Activated CD8-positive, alpha-beta memory T cell treated with anti-CD3 and anti-CD28 coated beads for 36 hours (primary cell): ENCODE data around the gene SF3B2. TPM values are rescaled to one million over a fixed set of nuclear protein-coding genes. Genes with fewer than 3 reads are reported as not detected.
"Not testable (repeated sequence)": the region's sequence is repeated elsewhere in the genome, so short reads cannot be mapped to it uniquely, and the experiment has no call there.

ENCODE experiments used
- CTCF ChIA-PET: fragments of 350-600 bp; sonication (Branson Sonifier 250); formaldehyde crosslinking; loops from one replicate; lab custom pipeline; 2021; ENCODE audit warnings: antibody characterized with exemption; lab: Charles Lee
- POLR2A ChIA-PET: fragments of 350-600 bp; sonication (Branson Sonifier 250); formaldehyde crosslinking; loops from one replicate; lab custom pipeline; 2021; ENCODE audit warnings: antibody characterized with exemption; lab: Charles Lee
- total RNA-seq, 2 experiments: library from RNA; stranded (reverse); gene quantifications; one replicate each; pipeline ENCODE4 v1.2.3, GENCODE V29; 2021

The SF3B2 gene
- total RNA-seq, 2 experiments from 2014 or later = 259 to 261 TPM

DNA sequence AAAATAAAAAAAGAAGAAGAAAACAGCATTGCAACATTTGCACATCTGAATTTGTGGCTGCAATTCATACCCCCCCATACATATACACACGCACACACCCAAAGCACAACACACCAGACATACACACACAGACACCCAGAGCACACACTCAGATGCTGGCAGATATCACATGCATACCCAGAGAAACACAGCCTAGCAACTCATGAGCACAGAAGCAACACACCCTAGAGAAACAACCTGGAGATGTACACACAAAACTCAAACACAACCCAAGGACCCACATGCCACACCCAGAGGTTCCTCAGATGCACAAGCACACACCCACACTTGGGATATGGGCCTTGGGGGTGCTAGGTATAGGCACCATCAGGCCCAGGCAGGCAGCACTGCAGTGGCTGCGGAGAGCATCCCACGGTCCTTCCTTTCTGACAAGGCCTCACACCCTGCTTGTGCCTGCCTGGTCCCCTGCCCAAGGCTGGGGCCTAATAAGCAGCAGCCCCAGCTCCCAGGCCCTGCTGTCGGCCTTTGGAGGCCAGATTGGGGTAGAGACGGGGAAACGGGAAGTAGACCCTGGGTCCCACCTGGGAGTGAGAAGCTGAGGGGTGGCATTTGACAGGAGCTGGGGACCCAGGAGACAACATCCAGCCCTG, 37.2 kb upstream of the SF3B2 start:
- ChIA-PET POLR2A (no interaction called here), CTCF (interaction anchor here (0.7 to 3.5 kb wide), 3 partner anchors 8 to 141 kb away, joined by 3 to 17 read pairs (median 3); no protein-coding TSS in a partner anchor)

GRCh38 chr11:66015454-66015881, 36.7 kb upstream of the SF3B2 start:
- CTCF ChIA-PET = no interaction called here
- POLR2A ChIA-PET = no interaction called here

DNA sequence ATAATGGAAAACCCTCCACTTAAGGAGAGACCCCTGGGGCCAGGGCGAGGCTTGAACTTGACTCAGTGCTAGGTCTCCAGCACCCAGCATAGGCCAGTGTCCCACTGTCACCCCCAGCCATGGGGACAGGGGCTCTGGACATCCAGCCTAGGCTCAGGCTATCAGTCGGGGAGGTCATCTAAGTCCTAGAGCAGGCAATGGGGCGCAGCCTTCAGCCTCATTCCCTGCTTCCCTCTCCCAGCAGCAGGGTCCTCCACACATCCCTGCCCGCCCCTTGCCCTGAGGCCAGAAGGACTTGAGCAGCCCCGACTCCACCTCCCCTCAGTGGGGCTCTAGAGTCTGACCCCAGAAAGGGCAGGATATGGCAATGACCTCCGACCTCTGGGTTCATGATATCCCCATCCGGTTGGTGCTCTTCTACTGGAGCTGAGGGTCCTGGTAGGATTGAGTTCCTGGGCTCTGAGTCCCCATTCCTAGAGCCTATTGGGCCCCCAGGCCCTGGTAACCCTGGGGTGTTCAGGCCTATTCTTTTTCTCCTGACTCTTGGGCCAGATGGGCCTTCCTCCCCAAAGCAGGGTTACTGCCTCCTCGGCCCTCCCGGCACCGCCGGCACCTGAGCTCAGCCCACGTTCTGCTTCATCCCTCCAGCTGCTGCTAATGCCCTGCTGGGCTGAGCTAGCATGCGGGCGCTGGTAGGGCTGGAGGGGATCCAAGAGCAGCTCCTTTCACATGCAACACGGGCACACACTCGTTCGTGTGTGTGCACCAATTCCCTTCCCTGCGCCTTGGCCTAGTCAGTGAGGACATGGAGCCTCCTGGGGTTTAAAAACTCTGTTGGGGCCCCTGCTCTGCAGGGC, 36.0 kb upstream of the SF3B2 start:
- POLR2A ChIA-PET = no interaction called here
- CTCF ChIA-PET = no interaction called here

GRCh38 chr11:66016793-66017177, 35.4 kb upstream of the SF3B2 start:
- CTCF ChIA-PET = no interaction called here
- POLR2A ChIA-PET = no interaction called here

GRCh38 chr11:66017321-66017720, 34.8 kb upstream of the SF3B2 start:
- POLR2A ChIA-PET = no interaction called here
- CTCF ChIA-PET = interaction anchor here (0.7 to 1.1 kb wide), 3 partner anchors 24 to 168 kb away, joined by 3 read pairs; no protein-coding TSS in a partner anchor

- POLR2A ChIA-PET = no interaction called here
- CTCF ChIA-PET = interaction anchor here (0.6 kb wide), 1 partner anchor 122 kb away, joined by 3 read pairs; no protein-coding TSS in a partner anchor
These were observed 32.0 kb upstream of the SF3B2 start for GRCh38 chr11:66020212-66020611.

DNA sequence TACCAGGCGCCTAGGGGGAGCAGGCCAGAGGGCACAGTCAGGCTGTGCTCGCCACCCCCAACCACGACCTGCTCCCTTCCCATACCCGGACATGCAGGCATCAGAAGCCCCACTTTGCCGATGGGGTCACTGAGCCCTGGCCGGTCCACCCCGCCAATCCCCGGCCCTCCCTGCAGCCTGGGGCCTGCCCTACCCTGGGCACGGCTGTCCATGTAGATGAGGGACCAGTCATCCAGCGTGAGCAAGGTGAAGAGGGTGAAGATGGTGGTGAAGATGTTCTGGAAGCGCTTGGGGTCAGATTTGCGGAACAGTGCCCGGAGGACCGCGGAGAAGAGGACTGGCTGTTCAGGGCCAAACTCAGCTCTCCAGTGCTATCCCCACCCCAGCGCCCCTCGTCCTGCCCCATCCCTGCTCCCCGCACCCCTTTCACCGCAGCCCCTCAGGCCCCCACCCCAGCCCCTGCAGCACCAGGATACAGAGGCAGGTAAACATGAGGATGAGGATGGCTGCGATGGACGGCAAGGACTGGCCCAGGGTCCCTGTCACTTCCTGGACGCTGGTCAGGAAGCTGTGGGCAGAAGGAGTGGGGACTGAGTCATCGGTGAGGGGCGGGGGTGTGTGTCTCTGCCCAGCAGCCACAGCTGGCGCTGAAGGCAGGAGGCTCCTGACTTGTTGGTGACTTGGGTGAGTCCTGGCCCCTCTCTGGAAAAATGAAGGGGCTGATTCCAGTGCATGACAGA, 31.4 kb upstream of the SF3B2 start:
- POLR2A ChIA-PET = no interaction called here
- CTCF ChIA-PET = interaction anchor here (0.6 to 2.8 kb wide), 4 partner anchors 12 to 123 kb away, joined by 3 to 18 read pairs (median 10); no protein-coding TSS in a partner anchor

DNA sequence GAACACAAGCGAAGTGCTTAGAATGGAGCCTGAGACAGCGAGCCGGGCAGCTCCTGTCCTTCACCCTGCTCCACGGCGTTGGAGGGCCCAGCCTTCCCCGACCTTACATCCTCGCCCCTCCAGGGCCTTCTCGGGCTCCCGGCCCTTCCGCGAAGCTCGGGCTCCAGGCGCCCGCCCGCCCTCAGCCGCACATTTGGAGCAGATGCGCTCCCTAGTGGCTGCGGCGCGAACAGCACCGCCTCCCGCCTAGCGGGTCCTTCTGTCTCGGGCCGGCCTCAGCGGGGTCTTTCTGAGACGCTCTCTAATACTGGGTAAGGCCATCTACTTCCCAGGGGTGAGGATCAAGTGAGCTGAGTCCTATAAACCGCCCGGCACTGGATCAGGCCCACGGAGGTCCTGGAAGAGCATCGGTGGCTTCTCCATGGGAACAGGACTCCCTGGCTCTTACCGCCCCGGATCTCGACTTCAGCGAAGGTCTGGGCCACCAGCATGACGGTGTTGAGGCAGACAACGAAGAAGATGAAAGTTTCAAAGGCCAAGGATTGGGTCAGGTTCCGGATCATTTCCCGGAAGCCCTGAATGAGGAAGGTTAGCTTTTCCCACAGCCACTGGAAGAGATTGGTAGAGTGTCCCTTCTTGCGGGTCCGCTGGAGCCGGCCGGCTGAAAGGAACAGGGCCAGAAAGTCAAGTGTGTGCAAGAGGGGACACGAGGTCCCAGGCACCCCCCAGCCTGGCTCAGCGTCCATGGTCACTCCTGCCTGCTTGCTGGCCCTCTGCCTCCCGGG, 29.6 kb upstream of the SF3B2 start:
- POLR2A ChIA-PET = interaction anchor here (0.6 kb wide), 1 partner anchor 311 kb away, joined by 3 read pairs; the partner anchor contains the start of gene KAT5
- CTCF ChIA-PET = interaction anchor here (0.5 to 2.8 kb wide), 27 partner anchors 9 to 1527 kb away, joined by 3 to 18 read pairs (median 4); partner anchors contain the start of genes BANF1, CST6, FIBP and KAT5

DNA sequence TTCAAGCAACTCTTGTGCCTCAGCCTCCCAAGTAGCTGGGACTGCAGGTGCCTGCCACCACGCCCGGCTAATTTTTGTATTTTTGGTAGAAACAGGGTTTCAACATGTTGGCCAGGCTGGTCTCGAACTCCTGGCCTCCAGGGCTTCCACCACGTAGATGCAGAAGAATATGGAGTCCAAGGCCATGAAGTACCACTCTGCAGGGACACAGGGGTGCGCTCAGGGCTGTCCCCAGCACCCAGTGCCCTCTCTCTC, 29.1 kb upstream of the SF3B2 start:
- CTCF ChIA-PET = interaction anchor here (1.0 to 2.8 kb wide), 14 partner anchors 8 to 311 kb away, joined by 3 to 18 read pairs (median 6); partner anchors contain the start of genes CST6, KAT5, MUS81 and SF3B2
- POLR2A ChIA-PET = not testable (repeated sequence)

GRCh38 chr11:66026017-66026529, 26.1 kb upstream of the SF3B2 start, which contains the start of gene CATSPER1:
Gene CATSPER1 (minus strand): TSS chr11:66026479. CDS start chr11:66026379, 100 bp downstream.
- ChIA-PET POLR2A (no interaction called here), CTCF (interaction anchor here (0.6 to 1.2 kb wide), 3 partner anchors 17 to 36 kb away, joined by 3 to 4 read pairs (median 4); no protein-coding TSS in a partner anchor)

DNA sequence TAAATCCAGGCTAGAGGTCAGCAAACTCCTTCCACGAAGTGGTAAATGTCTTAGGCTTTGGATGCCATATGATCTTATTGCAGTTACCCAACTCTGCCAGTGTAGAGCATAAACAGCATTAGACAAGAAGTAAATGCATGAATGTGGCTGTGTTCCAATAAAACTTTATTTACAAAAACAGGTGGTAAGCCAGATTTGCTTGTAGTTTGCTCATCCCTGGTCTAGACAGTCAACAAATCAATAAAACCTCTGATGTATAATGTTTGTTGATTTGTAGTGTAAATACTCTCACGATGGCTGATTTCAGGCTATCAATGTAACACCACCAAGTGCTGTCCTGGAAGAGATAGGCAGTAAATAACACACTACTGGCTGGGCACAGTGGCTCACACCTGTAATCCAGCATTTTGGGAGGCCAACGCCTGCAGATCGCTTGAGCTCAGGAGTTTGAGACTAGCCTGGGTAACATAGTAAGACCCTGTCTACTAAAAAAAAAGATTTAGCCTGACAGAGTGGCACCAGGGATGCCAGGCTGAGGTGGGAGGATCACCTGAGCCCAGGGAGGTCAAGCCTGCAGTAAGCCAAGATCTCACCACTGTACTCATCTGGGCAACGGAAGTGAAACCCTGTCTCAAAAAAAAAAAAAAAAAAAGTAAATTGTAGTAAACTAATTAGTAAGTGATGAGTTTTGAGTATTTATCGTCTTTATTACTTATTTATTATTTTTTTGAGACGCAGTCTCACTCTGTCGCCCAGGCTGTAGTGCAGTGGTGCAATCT, 19.0 kb upstream of the SF3B2 start:
- CTCF ChIA-PET = interaction anchor here (0.6 to 1.8 kb wide), 2 partner anchors 11 to 19 kb away, joined by 3 to 4 read pairs; no protein-coding TSS in a partner anchor
- POLR2A ChIA-PET = interaction anchor here (0.6 kb wide), 1 partner anchor 155 kb away, joined by 7 read pairs; no protein-coding TSS in a partner anchor

DNA sequence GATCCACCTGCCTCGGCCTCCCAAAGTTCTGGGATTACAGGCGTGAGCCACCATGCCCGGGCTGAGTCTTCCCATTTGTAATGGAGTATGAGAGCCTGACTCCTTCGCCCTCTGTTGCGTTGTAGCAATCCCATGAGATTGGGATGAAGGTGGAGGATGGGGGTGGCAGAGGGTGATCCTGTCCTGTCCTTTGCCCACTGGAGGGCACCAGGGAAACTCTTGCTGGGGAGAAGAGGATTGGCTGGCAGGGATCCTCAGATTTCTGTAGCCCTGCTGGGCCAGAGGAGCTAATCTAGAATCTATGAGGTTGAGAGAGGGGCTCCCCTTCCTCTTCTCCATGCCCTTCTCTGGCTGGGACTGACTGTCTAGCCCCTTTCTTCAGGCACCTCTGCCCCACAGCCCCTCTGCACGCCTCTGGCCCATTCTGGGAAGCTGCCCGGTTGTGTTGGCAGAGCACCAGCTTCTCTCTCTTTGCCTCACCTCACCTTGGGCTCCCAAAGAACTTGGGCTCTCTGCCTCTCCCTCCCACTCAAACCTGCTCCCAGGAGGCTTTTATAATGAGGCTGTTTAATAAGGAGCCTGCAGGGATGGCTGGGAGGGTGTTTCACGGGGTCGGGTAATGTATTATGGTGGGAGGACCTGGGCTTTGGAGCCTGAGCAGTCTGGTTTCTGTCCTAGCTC, 16.4 kb upstream of the SF3B2 start:
- ChIA-PET POLR2A (no interaction called here), CTCF (interaction anchor here (0.7 to 2.4 kb wide), 2 partner anchors 10 to 373 kb away, joined by 3 to 9 read pairs; partner anchors contain the start of gene RELA)

DNA sequence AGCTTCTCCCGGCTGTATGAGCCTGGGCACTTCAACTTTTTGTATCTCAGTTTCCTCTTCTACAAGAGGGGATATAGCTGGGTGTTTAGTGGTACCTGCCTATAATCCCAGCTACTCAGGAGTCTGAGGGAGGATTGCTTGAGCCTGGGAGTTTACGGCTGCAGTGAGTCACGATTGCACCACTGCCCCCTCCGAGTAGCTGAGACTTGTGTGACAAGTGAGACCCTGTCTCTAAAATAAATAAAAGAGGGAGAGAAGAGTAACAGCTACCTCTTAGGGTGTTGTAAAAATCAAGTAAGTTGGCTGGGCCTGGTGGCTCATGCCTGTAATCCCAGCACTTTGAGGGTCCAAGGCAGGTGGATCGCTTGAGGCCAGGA, 15.8 kb upstream of the SF3B2 start:
- ChIA-PET POLR2A (no interaction called here), CTCF (interaction anchor here (0.7 to 2.4 kb wide), 2 partner anchors 9 to 374 kb away, joined by 3 to 9 read pairs; partner anchors contain the start of gene RELA)

DNA sequence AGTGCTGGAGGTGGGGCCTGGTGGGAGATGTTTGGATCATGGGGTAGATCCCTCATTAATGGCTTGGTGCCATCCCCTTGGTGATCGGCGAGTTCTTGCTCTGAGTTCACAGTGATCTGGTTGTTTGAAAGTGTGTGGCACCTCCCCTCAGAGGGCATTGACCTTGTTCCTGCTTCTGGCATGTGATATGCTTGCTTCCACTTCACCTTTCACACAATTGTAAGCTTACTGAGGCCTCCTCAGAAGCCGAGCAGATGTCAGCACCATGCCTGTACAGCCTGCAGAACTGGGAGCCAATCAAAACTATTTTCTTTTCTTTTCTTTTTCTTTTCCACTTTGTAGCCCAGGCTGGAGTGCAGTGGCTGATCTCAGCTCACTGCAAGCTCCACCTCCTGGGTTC, 14.8 kb upstream of the SF3B2 start:
- POLR2A ChIA-PET = interaction anchor here (0.6 to 0.7 kb wide), 2 partner anchors 127 to 299 kb away, joined by 5 to 7 read pairs; no protein-coding TSS in a partner anchor
- CTCF ChIA-PET = interaction anchor here (0.6 kb wide), 2 partner anchors 40 to 66 kb away, joined by 3 to 4 read pairs; no protein-coding TSS in a partner anchor

- CTCF ChIA-PET = no interaction called here
- POLR2A ChIA-PET = no interaction called here
These were observed 12.4 kb upstream of the SF3B2 start for GRCh38 chr11:66039765-66040164.

DNA sequence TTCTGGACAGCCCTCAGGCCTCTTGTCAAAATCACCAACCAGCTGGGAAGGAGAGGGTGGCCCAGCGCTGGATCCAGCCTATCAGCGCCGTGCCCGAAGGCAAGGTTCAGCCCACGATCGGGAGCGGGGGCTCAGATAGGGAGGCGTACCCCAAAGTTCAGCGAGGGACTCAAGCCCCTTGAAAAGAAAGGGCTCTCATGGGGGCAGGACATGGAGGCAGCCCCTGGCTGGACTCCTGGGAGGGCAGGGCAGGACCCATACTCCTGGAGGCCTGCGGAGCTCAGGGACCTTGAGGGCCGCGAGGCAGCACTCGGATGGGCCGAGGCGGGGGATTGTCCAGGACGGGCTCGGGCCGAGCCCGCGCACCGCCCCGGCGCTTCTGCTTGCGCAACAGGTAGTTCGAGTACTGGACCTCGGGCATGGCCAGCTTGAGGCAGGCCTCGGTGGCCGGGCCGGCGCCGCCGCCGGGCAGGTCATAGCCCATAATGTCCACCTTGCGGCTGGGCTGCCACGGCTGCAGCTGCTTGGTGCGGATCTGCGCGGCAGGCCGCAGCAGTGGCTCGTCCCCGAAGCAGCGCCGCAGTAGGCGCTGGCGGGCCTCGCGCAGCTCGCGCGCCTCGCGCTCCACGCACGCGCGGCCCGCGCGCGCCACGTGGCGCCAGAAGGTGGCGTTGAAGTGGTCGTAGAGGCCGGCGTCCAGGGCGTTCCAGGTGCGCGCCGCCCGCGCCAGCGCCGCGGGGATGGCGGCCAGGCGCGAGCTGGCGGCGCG, 9.8 kb upstream of the SF3B2 start:
- POLR2A ChIA-PET = no interaction called here

More for the DNA sequence above, 9.8 kb upstream of the SF3B2 start:
- CTCF ChIA-PET = interaction anchor here (0.9 kb wide), 1 partner anchor 8 kb away, joined by 3 read pairs; no protein-coding TSS in a partner anchor
